OCI-LY7 (cell line): ENCODE results near the gene TRPM2.

Experiments
- EZH2phosphoT487 ChIP-seq: fragments of 200-600 bp; sonication (generic); IDR thresholded peaks from 2 replicates; pipeline ENCODE4 v1.6.1; 2018; ENCODE audit warnings: low read depth, borderline replicate concordance, mild to moderate bottlenecking, mixed run types, antibody characterized with exemption, low read length, moderate library complexity, mixed read lengths
- TF ChIP-seq, protein P1 (sequence below): fragments of 200-600 bp; sonication (generic); conservative IDR thresholded peaks from 2 replicates; pipeline ENCODE4 v1.5.1; 2014; ENCODE audit warnings: mild to moderate bottlenecking, antibody characterized with exemption, low read length, moderate library complexity, mixed read lengths

DNA sequence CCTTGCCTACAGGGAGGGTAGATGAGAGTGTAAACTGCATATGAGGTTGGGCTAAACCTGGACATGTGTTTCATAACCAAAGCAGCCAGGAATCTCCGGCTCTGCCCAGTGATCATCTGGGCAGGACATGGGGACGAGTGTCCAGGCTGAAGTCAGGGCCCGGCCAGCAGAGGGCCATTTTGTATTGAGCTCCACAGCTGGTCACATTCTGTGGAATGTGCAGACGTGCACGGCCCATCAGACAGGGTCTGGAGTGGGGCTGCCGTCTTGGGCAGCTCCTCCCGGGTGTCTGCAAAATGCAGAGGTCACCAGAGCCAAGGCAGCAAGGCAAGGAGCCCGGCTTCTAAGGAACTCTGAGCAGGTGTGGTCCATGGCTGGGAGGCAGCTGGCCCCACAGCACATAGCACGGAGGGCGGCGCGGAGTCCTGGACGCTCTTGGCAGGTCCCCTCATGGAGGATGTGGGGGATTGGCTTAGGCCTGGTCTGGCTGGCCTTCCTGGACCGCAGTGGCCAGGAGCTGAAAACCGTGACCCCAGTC is 108.1 kb downstream of the TRPM2 start:
- TF ChIP-seq, protein P1, sequence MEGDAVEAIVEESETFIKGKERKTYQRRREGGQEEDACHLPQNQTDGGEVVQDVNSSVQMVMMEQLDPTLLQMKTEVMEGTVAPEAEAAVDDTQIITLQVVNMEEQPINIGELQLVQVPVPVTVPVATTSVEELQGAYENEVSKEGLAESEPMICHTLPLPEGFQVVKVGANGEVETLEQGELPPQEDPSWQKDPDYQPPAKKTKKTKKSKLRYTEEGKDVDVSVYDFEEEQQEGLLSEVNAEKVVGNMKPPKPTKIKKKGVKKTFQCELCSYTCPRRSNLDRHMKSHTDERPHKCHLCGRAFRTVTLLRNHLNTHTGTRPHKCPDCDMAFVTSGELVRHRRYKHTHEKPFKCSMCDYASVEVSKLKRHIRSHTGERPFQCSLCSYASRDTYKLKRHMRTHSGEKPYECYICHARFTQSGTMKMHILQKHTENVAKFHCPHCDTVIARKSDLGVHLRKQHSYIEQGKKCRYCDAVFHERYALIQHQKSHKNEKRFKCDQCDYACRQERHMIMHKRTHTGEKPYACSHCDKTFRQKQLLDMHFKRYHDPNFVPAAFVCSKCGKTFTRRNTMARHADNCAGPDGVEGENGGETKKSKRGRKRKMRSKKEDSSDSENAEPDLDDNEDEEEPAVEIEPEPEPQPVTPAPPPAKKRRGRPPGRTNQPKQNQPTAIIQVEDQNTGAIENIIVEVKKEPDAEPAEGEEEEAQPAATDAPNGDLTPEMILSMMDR = no peak
- no peak for TF ChIP-seq EZH2phosphoT487
